ENCODE results near the gene PCED1B.

The PCED1B gene

DNA sequence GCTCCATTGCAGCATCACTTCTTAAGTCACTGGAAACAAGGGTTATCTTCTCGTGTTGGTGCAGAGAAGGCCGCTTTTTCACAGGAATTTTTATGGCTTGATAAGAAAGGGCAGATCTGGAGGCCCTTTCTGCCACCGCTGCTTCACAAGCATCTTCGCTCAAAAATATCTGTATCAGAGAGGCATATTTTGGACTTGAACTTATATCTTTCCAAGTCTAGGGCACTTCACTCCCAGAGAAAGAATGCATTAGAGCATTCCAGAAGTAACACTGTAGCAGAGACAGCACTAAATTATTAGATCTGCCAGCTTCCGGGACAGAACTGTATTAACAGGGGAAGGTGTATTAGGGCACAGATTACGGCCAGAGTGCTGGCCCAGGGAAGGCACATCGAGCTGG is 152.0 kb downstream of the PCED1B start:
- DNase-seq (ENCODE audit: low read depth in 3 of 3, low spot score in 1 of 3): no peak

DNA sequence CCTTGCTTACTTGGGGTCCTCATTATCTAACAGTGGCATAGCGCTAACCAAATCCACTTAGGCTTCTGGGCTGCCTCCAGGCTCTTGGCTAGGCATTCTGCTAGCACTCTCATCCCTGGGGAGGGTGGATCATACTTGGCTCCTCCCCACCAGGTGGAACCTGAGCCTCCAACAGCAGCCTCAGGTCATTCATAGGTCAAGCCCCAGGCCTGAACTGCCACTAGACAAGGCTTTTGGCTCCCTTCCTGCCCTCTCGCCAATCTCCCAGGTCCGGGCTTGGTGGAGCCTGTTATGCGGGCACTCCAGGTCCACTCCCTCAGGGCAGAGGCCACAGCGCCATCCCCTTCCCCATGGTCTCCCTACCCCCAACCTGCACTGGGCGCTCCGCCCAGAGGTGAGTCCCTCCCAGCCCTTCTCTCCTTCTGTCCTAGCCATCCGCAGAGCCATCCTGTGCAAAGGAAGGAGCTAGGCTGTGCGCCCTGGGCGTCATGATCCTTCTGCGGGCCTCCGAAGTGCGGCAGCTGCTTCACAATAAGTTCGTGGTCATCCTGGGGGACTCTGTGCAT is 155.2 kb downstream of the PCED1B start:
- no peak for DNase-seq (ENCODE audit: low read depth in 3 of 3, low spot score in 1 of 3)

DNA sequence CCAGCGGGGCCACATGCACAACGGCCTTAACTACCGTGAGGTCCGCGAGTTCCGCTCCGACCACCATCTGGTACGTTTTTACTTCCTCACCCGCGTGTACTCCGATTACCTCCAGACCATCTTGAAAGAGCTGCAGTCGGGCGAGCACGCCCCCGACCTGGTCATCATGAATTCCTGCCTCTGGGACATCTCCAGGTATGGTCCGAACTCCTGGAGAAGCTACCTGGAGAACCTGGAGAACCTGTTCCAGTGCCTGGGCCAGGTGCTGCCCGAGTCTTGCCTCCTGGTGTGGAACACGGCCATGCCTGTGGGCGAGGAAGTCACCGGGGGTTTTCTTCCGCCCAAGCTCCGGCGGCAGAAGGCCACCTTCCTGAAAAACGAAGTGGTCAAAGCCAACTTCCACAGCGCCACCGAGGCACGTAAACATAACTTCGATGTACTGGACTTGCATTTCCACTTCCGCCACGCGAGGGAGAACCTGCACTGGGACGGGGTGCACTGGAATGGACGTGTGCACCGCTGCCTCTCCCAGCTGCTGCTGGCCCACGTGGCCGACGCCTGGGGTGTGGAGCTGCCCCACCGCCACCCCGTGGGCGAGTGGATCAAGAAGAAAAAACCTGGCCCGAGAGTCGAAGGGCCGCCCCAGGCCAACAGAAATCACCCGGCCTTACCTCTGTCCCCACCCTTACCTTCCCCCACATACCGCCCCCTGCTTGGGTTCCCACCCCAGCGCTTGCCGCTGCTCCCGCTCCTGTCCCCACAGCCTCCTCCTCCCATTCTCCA is 156.0 kb downstream of the PCED1B start:
- DNase-seq (ENCODE audit: low read depth in 3 of 3, low spot score in 1 of 3): no peak

- no peak for DNase-seq (ENCODE audit: low read depth in 3 of 3, low spot score in 1 of 3)
Measured at GRCh38 chr12:47236109-47236714, 156.8 kb downstream of the PCED1B start.

DNA sequence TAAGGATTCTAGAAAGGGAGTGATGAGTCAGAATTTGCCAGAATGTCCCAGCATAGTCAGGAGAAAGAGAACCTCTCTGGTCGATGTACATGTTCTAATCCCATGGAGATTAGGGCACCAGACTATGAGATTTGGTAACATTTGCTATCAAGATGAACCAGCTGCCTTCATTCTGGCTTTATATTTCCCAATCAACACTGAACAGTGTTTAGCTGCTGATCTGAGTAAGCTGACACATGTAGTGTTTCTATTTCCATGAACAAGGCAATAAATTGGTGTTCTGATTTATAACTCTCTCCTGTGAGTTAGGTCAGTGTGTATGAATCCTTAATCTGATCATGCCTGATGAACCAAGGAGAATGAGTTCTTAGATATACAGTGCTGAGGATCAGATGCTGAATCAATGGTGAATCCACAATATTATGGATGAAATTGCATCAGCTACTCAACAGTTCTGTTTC is 158.4 kb downstream of the PCED1B start:
- DNase-seq (ENCODE audit: low read depth in 3 of 3, low spot score in 1 of 3): no peak

DNA sequence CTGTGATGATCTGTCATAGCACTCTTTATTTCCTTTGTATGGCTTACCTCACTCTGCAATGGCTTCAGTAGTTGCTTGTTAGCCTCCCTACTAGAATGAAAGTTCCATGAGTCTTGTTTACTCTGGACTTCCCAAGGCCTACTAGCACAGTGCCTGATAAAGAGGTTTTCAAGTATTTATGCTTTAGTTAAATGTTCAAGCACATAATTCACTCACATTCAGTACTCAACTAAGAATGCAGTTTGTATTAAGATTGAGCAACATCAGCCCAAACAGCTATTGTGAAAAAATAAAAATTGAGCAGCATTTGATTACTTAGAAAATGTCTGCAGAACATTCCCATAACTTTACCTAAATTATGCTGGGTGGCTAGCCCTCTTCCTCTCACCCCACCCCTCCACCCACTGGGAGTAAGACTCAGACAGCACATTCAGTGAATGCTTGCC is 159.3 kb downstream of the PCED1B start:
- DNase-seq (ENCODE audit: low read depth in 3 of 3, low spot score in 1 of 3): no peak

- DNase-seq (ENCODE audit: low read depth in 3 of 3, low spot score in 1 of 3): no peak
Measured at GRCh38 chr12:47242426-47242825, 163.0 kb downstream of the PCED1B start.

DNA sequence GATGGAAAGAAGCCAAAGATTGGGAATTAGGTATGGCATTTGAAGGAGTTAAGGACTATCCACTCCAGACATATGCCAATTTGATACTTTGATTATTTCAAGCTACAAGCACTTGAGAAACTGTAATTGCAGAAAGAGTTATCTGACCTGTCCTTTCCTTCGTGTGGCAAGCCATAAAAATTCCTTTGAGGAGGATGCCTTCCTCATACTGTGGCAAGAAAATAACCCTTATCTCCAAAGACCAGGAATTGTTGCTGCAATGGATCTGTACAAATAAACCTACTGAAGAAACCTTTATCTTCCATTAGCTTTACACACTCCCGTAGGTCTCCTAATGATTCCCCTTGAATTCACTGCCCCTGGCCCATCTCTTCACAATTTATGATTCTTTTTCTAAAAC is 165.4 kb downstream of the PCED1B start:
- no peak for DNase-seq (ENCODE audit: low read depth in 3 of 3, low spot score in 1 of 3)

DNA sequence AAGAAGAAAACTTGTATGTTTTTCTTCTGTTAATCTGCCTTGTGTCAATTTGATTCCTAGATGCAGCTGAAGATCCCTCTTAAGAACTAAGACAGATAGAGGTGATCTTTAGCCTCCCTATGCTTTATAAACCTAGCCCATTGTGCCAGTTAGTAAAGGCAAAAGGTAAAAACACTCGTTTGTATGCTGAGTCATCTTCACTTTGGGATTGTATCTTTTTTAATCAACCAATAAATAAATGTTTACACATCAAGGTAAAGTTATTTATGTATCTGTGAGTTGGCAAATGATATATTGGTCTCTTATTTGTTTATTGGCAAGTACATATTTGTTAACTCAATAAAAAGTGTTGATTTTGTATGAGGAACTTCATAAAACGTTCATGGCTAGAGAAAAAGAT is 166.2 kb downstream of the PCED1B start:
- DNase-seq (ENCODE audit: low read depth in 3 of 3, low spot score in 1 of 3): no peak

DNA sequence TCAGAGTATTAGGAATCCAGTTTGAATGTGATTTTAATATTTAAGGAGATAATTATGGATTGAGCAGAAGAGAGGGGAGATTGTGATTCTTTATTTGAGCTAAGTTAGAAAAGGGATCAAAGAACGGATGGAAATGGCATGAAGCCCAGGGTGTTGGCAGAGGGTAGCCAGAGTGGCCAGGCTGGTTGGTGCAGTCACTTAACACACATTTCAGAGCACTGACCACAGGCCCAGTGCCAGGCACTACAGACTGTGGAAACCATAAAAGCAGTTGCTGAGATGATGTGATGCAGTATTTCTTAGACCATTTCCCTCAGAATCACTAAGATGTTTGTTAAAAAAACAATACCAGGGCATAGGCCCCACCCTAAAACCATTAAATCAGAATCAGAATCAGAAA is 168.0 kb downstream of the PCED1B start:
- DNase-seq (ENCODE audit: low read depth in 3 of 3, low spot score in 1 of 3): no peak

- no peak for DNase-seq (ENCODE audit: low read depth in 3 of 3, low spot score in 1 of 3)
Measured at GRCh38 chr12:47249082-47249481, 169.7 kb downstream of the PCED1B start.

DNA sequence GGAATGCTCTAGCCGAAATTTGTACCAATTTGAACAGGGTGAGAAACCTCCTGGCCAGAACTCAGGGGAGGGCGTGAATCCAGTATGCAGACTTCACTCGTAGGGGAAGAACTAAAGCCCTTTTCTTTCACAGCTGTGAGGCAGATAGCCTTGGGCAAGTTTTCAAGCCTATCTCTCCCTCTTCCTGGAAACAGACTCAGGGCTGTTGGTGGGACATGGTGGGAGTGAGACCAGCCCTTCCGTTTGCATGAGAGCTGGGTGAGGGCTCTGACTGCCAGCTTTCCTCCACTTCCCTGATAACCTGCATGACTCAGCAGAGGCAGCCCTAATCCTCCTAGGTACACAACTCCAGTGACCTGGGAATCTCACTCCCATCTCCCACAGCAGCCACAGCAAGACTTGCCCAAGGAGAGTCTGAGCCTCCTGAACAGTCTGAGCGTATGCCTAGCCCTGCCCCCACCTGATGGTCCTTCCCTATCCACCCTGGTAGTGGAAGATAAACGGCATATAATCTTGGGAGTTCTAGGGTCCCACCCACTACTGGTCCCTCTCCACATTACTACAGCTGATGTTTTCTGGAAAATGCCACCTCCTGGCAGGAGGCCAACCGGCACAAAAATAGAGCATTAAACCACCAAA is 170.4 kb downstream of the PCED1B start:
- no peak for DNase-seq (ENCODE audit: low read depth in 3 of 3, low spot score in 1 of 3)

GRCh38 chr12:47251919-47252318 is 172.5 kb downstream of the PCED1B start:
- no peak for DNase-seq (ENCODE audit: low read depth in 3 of 3, low spot score in 1 of 3)

GRCh38 chr12:47264951-47265350 is 185.5 kb downstream of the PCED1B start:
- no peak for DNase-seq (ENCODE audit: low read depth in 3 of 3, low spot score in 1 of 3)

- no peak for DNase-seq (ENCODE audit: low read depth in 3 of 3, low spot score in 1 of 3)
Measured at GRCh38 chr12:47265391-47265790, 186.0 kb downstream of the PCED1B start.

DNA sequence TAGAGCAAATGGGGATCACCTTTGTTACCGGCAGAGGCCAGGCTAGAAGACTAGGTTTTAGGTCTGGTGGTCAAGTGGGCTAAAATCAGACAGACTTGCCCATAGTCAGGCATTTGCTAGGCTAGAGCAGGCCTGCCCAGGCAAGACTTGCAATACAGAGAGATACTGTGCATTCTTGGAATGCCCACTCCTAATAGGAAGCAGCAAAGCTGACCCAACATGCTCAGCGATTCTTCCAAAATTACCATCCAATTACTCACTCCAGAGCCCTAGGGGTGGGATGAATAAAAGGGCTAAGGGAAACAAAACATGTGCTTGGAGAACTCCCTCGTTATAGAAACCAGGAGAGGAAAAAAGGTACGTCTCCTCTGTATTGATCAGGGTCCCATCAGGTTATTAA is 188.2 kb downstream of the PCED1B start:
- no peak for DNase-seq (ENCODE audit: low read depth in 3 of 3, low spot score in 1 of 3)

- no peak for DNase-seq (ENCODE audit: low read depth in 3 of 3, low spot score in 1 of 3)
Measured at GRCh38 chr12:47268501-47269454, 189.4 kb downstream of the PCED1B start.

DNA sequence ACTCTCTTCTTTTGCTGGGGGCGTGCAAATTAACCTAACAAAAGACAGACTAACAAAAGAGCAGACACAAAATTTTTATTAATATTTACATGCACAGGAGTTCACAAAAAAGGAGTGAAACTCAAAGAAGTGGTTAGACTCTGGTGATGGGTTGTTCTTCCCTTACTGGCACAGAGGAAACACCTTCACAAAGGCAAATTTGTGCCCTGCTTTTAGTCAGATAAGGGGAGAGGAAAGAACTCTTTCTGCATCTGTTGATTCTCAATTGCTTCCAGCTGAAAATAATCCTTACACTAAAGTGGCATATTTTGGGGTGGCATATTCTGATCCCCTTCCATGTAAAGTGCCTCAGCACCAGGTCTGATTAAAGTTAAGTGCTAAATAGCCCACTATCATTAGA is 190.5 kb downstream of the PCED1B start:
- no peak for DNase-seq (ENCODE audit: low read depth in 3 of 3, low spot score in 1 of 3)

- no peak for DNase-seq (ENCODE audit: low read depth in 3 of 3, low spot score in 1 of 3)
Measured at GRCh38 chr12:47270782-47271664, 191.6 kb downstream of the PCED1B start.

DNA sequence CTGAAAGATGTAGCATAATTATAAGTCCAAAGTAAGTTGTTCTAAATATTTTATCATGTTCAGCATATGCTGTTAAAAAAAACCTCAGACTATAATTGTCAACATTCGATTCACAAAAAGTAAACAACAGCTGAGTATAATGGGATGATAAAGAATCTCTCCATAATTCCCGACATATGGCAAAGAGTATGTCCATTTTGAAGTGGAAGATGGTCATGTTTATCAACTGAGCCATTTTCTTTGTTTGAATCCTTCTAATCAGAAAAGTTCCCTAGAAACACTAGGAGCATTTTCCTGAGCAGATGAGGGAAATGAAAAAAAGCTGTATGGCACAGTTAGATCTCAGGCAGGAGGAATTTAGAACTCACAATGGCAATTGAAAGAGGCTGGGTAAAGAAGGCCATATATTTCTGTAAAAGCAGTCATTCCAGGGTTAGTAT is 192.4 kb downstream of the PCED1B start:
- no peak for DNase-seq (ENCODE audit: low read depth in 3 of 3, low spot score in 1 of 3)
